Lower lobe of right lung (tissue), 2 donors: ENCODE data around the gene ZC3H7B. TPM values are rescaled to one million over a fixed set of nuclear protein-coding genes. Genes with fewer than 3 reads are reported as not detected.
A peak's percentile ranks its signal among the peaks of the same experiment; 100 is the strongest.

Experiments
- ATAC-seq, 2 donors: fragments of 200-7000 bp; cut with Tn5 transposase; one replicate each; pipeline ENCODE4 v1.9.1; 2020 to 2022; ENCODE audit warnings: mild to moderate bottlenecking in 2 of 2, moderate library complexity in 2 of 2
- DNase-seq: peaks from one replicate; pipeline ENCODE4 v3.0.0-alpha.2; 2020
- H3K27ac ChIP-seq: fragments of 200-600 bp; one replicate; pipeline ENCODE4 v1.8.0; 2022
- H3K27me3 ChIP-seq: fragments of 200-600 bp; one replicate; pipeline ENCODE4 v1.8.0; 2022; ENCODE audit warnings: low read depth
- H3K36me3 ChIP-seq: fragments of 200-600 bp; one replicate; pipeline ENCODE4 v1.8.0; 2022; ENCODE audit warnings: mild to moderate bottlenecking
- H3K4me1 ChIP-seq: fragments of 200-600 bp; one replicate; pipeline ENCODE4 v1.8.0; 2022
- H3K4me3 ChIP-seq: fragments of 200-600 bp; one replicate; pipeline ENCODE4 v1.8.0; 2022; ENCODE audit warnings: mild to moderate bottlenecking
- H3K9me3 ChIP-seq: fragments of 200-600 bp; one replicate; pipeline ENCODE4 v1.8.0; 2022
- CTCF ChIP-seq: fragments of 200-600 bp; IDR thresholded peaks from one replicate; pipeline ENCODE4 v1.8.0; 2022; ENCODE audit warnings: antibody characterized with exemption, mild to moderate bottlenecking
- intact Hi-C: fragments of 100-400 bp; cut with DNase I; formaldehyde crosslinking; loops from one replicate; pipeline ENCODE4 v1.11.0; 2022
- total RNA-seq: library from RNA; stranded (reverse); fragmentation: NEBNext Ultra II Directional; extraction: Animal tissue kit (Norgen Biotek cat#: 25700); gene quantifications from one replicate; pipeline ENCODE4 v1.2.1, GENCODE V29; 2021
- donor health status: DM: no; HTN: yes; CAD: no; lungs with severe emphysema.

The ZC3H7B gene
- total RNA-seq, 1 donor from 2014 or later, result 63.1 TPM

- intact Hi-C loops, result no loop called here
- Histone ChIP-seq H3K27me3 (no peaks in the 10 kb centered on the region), H3K4me1 (peaks cover 31% of the 10 kb centered on the region), H3K27ac (no peak overlapping the region), H3K4me3 (no peak overlapping the region), H3K9me3 (no peaks in the 10 kb centered on the region), H3K36me3 (peaks cover 50% of the 10 kb centered on the region)
- no peak for ATAC-seq
- no peak for DNase-seq
- TF ChIP-seq CTCF, result no peak
Observed at GRCh38 chr22:41284465-41284864, 16.9 kb upstream of the ZC3H7B start.

- H3K27ac ChIP-seq, result peak overlapping the region; percentile 85
- intact Hi-C loops, result no loop called here
- peak; percentile 54 to 59 for ATAC-seq
- no peak for TF ChIP-seq CTCF
- DNase-seq, result peak; percentile 69
- H3K27me3 ChIP-seq, result no peaks in the 10 kb centered on the region
- peaks cover 40% of the 10 kb centered on the region for H3K4me1 ChIP-seq
- peaks cover 40% of the 10 kb centered on the region for H3K36me3 ChIP-seq
- no peaks in the 10 kb centered on the region for H3K9me3 ChIP-seq
- peak overlapping the region; percentile 100 for H3K4me3 ChIP-seq
Observed at GRCh38 chr22:41285441-41285819, 15.9 kb upstream of the ZC3H7B start.

- H3K27ac ChIP-seq, result peak within 1 kb of the TSS; percentile 85
- H3K9me3 ChIP-seq, result no peaks in the 10 kb centered on the region
- ATAC-seq (peak; percentile 99 to 100), DNase-seq (peak; percentile 99)
- H3K4me1 ChIP-seq, result peaks cover 43% of the 10 kb centered on the region
- peak within 1 kb of the TSS; percentile 100 for H3K4me3 ChIP-seq
- peaks cover 34% of the 10 kb centered on the region for H3K36me3 ChIP-seq
- intact Hi-C loops, result no loop called here
- H3K27me3 ChIP-seq, result no peaks in the 10 kb centered on the region
- peak; percentile 39 for TF ChIP-seq CTCF
Observed at GRCh38 chr22:41285820-41286638, 15.3 kb upstream of the ZC3H7B start, which contains the start of gene RANGAP1. TSS of gene RANGAP1 (minus strand) at chr22:41286187. CDS start at chr22:41281044, 5,143 bp downstream.

GRCh38 chr22:41286639-41287091 is 14.7 kb upstream of the ZC3H7B start:
- no peaks in the 10 kb centered on the region for H3K9me3 ChIP-seq
- H3K27ac ChIP-seq, result peak overlapping the region; percentile 85
- intact Hi-C loops, result no loop called here
- no peaks in the 10 kb centered on the region for H3K27me3 ChIP-seq
- TF ChIP-seq CTCF, result no peak
- H3K4me3 ChIP-seq, result peak overlapping the region; percentile 100
- DNase-seq, result no peak
- ATAC-seq, result peak; percentile 10 to 39
- H3K4me1 ChIP-seq, result peaks cover 43% of the 10 kb centered on the region
- H3K36me3 ChIP-seq, result peaks cover 28% of the 10 kb centered on the region

GRCh38 chr22:41288245-41288946 is 12.9 kb upstream of the ZC3H7B start:
- H3K27me3 ChIP-seq, result no peaks in the 10 kb centered on the region
- intact Hi-C loops, result no loop called here
- H3K4me3 ChIP-seq, result no peak overlapping the region
- peaks cover 14% of the 10 kb centered on the region for H3K36me3 ChIP-seq
- no peaks in the 10 kb centered on the region for H3K9me3 ChIP-seq
- H3K27ac ChIP-seq, result peak overlapping the region; percentile 85
- no peak for TF ChIP-seq CTCF
- H3K4me1 ChIP-seq, result peaks cover 43% of the 10 kb centered on the region
- DNase-seq (no peak), ATAC-seq (peak in 1 of 2 donors; percentile 18)
